ENCODE measurements around the gene CDYL.
A peak's percentile ranks its signal among the peaks of the same experiment; 100 is the strongest.

The CDYL gene

DNA sequence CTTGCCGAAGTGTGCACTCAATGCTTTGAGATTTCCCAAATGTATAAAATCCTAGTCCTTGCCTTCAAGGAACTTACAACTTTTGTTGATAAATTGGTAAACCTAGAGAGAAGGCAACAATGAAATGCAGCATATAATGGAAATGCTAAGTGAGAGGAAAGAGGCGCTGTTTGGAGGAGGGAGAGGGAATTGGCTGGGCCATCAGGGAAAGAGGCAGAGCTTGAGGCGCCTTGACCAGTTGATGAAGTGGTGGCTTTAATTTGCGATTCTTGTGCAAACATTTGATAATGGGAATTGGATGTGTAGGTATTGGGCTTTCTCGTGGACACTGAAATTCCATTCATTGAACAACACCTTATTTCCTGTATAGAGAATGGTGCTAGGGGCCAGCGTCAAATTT is 1.9 kb upstream of the CDYL start:
- no peak for DNase-seq

DNA sequence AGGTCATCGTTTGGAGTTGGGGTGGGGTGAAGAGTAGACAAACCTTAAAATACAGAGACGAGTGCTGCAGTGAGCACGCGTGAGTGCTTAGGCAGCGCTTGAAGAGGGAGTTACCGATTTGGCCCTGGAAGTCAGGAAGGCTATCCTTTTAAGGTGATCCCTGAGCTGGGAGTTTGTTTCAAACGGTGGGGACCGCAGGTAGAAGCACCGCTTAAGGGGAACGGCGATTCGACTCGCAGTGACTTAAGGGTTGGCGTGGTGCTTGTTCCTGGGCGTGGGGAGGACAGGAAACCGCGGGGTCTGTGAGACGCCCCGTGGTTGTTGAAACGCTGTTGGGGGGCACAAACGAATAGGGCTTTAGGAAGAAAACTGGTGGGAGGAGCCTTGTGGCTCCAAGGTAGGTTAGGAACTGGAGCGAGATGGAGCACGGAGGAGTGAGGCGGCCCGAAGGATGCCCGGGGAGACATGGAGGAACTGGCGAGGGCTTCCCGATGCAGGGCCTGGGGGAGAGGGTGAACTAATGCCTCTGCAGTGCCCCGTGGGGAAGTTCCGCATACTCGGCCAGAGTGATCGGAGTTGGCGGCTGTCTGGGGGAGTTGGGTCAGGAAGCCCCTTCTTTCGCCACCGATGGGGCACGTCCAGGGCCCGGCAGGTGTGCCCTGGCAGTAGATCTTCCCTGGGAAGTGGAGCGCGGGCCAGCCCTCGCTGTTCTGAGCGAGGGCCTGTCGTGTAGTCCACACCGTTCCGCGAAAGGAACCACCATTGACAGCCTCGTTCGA is 1.3 kb upstream of the CDYL start:
- DNase-seq = peak in 9 of 56 donors; percentile 5 to 53 (median 35)

- peak in 39 of 56 donors; percentile 22 to 77 (median 56) for DNase-seq
Observed at GRCh38 chr6:4775494-4776130, 592 bp upstream of the CDYL start.

GRCh38 chr6:4776493-4777393 is 539 bp downstream of the CDYL start:
- peak in 26 of 56 donors; percentile 6 to 65 (median 40) for DNase-seq

GRCh38 chr6:4777394-4777935 is 1.3 kb downstream of the CDYL start:
- no peak for DNase-seq

- DNase-seq = no peak
Observed at GRCh38 chr6:4778086-4778485, 1.9 kb downstream of the CDYL start.

- peak in 1 of 56 donors; percentile 13 for DNase-seq
Observed at GRCh38 chr6:4780360-4780812, 4.2 kb downstream of the CDYL start.

GRCh38 chr6:4781426-4781825 is 5.2 kb downstream of the CDYL start:
- no peak for DNase-seq

DNA sequence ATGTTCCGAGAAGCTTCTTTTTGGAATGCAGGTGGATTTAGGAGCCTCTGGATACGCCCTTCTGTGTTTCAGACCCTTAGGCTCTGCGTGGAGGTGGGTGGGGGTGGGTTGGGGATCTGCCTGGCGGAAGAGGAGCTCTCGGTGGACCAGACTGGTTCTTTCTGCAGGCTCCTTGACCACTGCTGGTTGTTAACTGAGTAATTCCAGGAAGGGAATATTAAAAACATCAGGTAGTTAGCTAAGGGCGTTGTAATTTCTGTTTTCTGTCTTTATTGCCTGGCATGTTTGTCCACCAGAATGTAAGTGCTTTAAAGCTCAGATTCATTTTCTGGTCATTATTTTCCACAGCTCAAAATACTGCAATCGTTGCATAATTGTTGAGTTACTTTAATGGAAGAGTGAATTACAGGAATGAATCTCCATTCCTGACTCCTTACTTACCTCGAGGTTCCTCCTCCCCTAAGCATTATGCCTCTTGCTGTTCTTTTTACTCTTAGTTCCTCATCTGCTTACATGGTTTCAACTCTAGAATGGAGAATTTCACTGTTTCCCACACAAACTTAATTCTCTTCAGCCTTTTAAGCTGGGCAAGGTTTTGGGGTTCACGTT is 5.9 kb downstream of the CDYL start:
- DNase-seq = no peak

GRCh38 chr6:4786996-4787395 is 10.8 kb downstream of the CDYL start:
- no peak for DNase-seq

GRCh38 chr6:4788482-4788881 is 12.3 kb downstream of the CDYL start:
- DNase-seq = no peak

DNA sequence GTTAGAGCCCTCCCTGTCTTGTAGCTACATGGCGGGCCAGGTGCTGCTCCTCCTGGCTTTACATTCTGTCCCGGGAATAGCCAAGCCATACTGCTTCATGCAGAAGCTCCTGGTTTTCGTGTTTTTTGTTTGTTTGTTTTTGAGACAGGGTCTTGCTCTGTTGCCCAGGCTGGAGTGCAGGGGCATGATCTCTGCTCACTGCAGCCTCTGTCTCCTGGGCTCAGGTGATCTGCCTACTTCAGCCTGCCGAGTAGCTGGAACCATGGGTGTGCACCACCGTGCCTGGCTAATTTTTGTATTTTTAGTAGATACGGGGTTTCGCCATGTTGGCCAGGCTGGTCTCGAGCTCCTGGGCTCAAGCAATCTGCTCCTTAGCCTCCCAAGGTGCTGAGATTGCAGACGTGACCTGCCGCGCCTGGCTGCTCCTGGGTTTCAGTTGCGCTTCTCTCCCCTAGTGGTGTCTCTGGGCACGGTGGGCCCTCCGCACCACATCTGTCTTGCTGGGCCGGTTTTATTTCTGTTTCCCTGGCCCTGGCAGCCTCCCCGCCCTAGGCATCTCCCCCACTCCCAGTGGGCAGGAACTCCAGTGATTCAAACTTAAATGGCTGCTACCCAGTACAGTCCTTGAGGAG is 12.9 kb downstream of the CDYL start:
- DNase-seq = no peak

- no peak for DNase-seq
Observed at GRCh38 chr6:4790158-4790899, 14.1 kb downstream of the CDYL start.

GRCh38 chr6:4794140-4794707 is 18.0 kb downstream of the CDYL start:
- peak in 7 of 56 donors; percentile 8 to 37 (median 16) for DNase-seq

DNA sequence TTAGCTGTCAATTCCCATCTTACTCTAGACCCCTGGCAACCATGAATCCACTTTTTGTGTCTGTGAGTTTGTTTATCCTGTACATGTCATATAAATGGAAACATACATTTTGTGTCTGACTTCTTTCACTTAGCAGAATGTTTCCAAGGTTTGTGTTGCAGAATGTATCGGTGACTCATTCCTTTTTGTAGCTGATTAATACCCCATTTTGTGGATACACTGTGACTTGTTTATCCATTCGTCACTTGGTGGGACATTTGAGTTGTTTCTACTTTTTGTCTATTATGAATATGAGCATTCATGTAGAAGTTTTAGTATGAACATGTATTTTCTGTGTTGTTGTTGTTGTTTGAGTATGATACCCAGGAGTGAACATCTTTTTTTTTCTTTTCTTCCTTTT is 21.4 kb downstream of the CDYL start:
- no peak for DNase-seq

- no peak for DNase-seq
Observed at GRCh38 chr6:4799912-4800311, 23.7 kb downstream of the CDYL start.

- DNase-seq = no peak
Observed at GRCh38 chr6:4800662-4801061, 24.5 kb downstream of the CDYL start.

- no peak for DNase-seq
Observed at GRCh38 chr6:4801491-4802110, 25.4 kb downstream of the CDYL start.
